ENCODE data around the gene NDUFS6. TPM values are rescaled to one million over a fixed set of nuclear protein-coding genes. Genes with fewer than 3 reads are reported as not detected.

Gene NDUFS6
- total RNA-seq, result 69.2 and 74.8 TPM in 2 replicates

- no peaks in the 10 kb centered on the region for H3K36me3 ChIP-seq (ENCODE audit: control insufficient read depth, insufficient read depth, low read length)
Measured at GRCh38 chr5:1801222-1801966, at the start of gene NDUFS6. Gene NDUFS6 (plus strand): TSS chr5:1801407. CDS start chr5:1801418, 11 bp downstream.

GRCh38 chr5:1751864-1752822 is 49.1 kb upstream of the NDUFS6 start:
- DNase-seq (ENCODE audit: low read depth), result no peak
- TF ChIP-seq CTCF (IDR thresholded peaks at IDR 0.05; ENCODE audit: insufficient read depth, low read length, poor library complexity, severe bottlenecking), result no peak
- peaks cover 7% of the 10 kb centered on the region for H3K27me3 ChIP-seq (ENCODE audit: control insufficient read depth, insufficient read depth, low read length)
- no peaks in the 10 kb centered on the region for H3K36me3 ChIP-seq (ENCODE audit: control insufficient read depth, insufficient read depth, low read length)
- no peak overlapping the region for H3K4me3 ChIP-seq (ENCODE audit: low read depth, low read length)

More at GRCh38 chr5:1801222-1801966, at the start of gene NDUFS6:
- no peak for TF ChIP-seq CTCF (IDR thresholded peaks at IDR 0.05; ENCODE audit: insufficient read depth, low read length, poor library complexity, severe bottlenecking)
- no peak for DNase-seq (ENCODE audit: low read depth)
- peak within 1 kb of the TSS; percentile 99 for H3K4me3 ChIP-seq (ENCODE audit: low read depth, low read length)
- H3K27me3 ChIP-seq (ENCODE audit: control insufficient read depth, insufficient read depth, low read length), result no peaks in the 10 kb centered on the region

GRCh38 chr5:1752881-1753280 is 48.3 kb upstream of the NDUFS6 start:
- H3K4me3 ChIP-seq (ENCODE audit: low read depth, low read length), result no peak overlapping the region
- H3K36me3 ChIP-seq (ENCODE audit: control insufficient read depth, insufficient read depth, low read length), result no peaks in the 10 kb centered on the region
- no peak for TF ChIP-seq CTCF (IDR thresholded peaks at IDR 0.05; ENCODE audit: insufficient read depth, low read length, poor library complexity, severe bottlenecking)
- DNase-seq (ENCODE audit: low read depth), result no peak
- H3K27me3 ChIP-seq (ENCODE audit: control insufficient read depth, insufficient read depth, low read length), result peaks cover 7% of the 10 kb centered on the region

- Histone ChIP-seq H3K36me3 (ENCODE audit: control insufficient read depth, insufficient read depth, low read length) (no peaks in the 10 kb centered on the region), H3K27me3 (ENCODE audit: control insufficient read depth, insufficient read depth, low read length) (peaks cover 7% of the 10 kb centered on the region)
- no peak for DNase-seq (ENCODE audit: low read depth)
Measured at GRCh38 chr5:1753490-1753889, 47.7 kb upstream of the NDUFS6 start.

More at GRCh38 chr5:1753490-1753889, 47.7 kb upstream of the NDUFS6 start:
- H3K4me3 ChIP-seq (ENCODE audit: low read depth, low read length), result no peak overlapping the region
- no peak for TF ChIP-seq CTCF (IDR thresholded peaks at IDR 0.05; ENCODE audit: insufficient read depth, low read length, poor library complexity, severe bottlenecking)
